Endometrium (tissue), 2 donors: ENCODE data around the gene ACVR2A.
A peak's percentile ranks its signal among the peaks of the same experiment; 100 is the strongest.

Experiments
- FAIRE-seq: peaks from 2 replicates; lab custom pipeline; 2012; peaks lifted over from hg19 to GRCh38; lab: Jason Lieb, UNC
- donor health status: control.
- donor health status: control.

Gene ACVR2A

GRCh38 chr2:147855316-147855715, 10.5 kb downstream of the ACVR2A start:
- FAIRE-seq, result no peak

- no peak for FAIRE-seq
Measured at GRCh38 chr2:147855977-147856376, 11.1 kb downstream of the ACVR2A start.

GRCh38 chr2:147860009-147860408, 15.2 kb downstream of the ACVR2A start:
- no peak for FAIRE-seq

- FAIRE-seq, result no peak
Measured at GRCh38 chr2:147862859-147863516, 18.2 kb downstream of the ACVR2A start.

GRCh38 chr2:147863835-147864234, 19.0 kb downstream of the ACVR2A start:
- no peak for FAIRE-seq

GRCh38 chr2:147865560-147865959, 20.7 kb downstream of the ACVR2A start:
- FAIRE-seq, result no peak

- no peak for FAIRE-seq
Measured at GRCh38 chr2:147867050-147867449, 22.2 kb downstream of the ACVR2A start.

GRCh38 chr2:147869934-147870333, 25.1 kb downstream of the ACVR2A start:
- FAIRE-seq, result no peak

GRCh38 chr2:147872967-147873366, 28.1 kb downstream of the ACVR2A start:
- FAIRE-seq, result no peak

- no peak for FAIRE-seq
Measured at GRCh38 chr2:147873859-147874483, 29.1 kb downstream of the ACVR2A start.

GRCh38 chr2:147879846-147880245, 35.0 kb downstream of the ACVR2A start:
- FAIRE-seq, result no peak

GRCh38 chr2:147882631-147883030, 37.8 kb downstream of the ACVR2A start:
- peak; percentile 31 for FAIRE-seq

GRCh38 chr2:147884830-147885229, 40.0 kb downstream of the ACVR2A start:
- FAIRE-seq, result no peak

- FAIRE-seq, result no peak
Measured at GRCh38 chr2:147886136-147886535, 41.3 kb downstream of the ACVR2A start.

GRCh38 chr2:147888680-147889079, 43.9 kb downstream of the ACVR2A start:
- FAIRE-seq, result no peak

GRCh38 chr2:147904051-147904450, 59.2 kb downstream of the ACVR2A start:
- no peak for FAIRE-seq

- FAIRE-seq, result no peak
Measured at GRCh38 chr2:147909178-147909577, 64.3 kb downstream of the ACVR2A start.

- FAIRE-seq, result peak; percentile 91
Measured at GRCh38 chr2:147910990-147911473, 66.2 kb downstream of the ACVR2A start.

- FAIRE-seq, result no peak
Measured at GRCh38 chr2:147913701-147914480, 69.1 kb downstream of the ACVR2A start.

- peak; percentile 51 for FAIRE-seq
Measured at GRCh38 chr2:147916067-147916466, 71.2 kb downstream of the ACVR2A start.

GRCh38 chr2:147916723-147917122, 71.9 kb downstream of the ACVR2A start:
- FAIRE-seq, result no peak

GRCh38 chr2:147917161-147917560, 72.3 kb downstream of the ACVR2A start:
- FAIRE-seq, result no peak

GRCh38 chr2:147923846-147924245, 79.0 kb downstream of the ACVR2A start:
- no peak for FAIRE-seq
